Measurements from ENCODE around the gene RAB27A. TPM values are rescaled to one million over a fixed set of nuclear protein-coding genes. Genes with fewer than 3 reads are reported as not detected.

The RAB27A gene
- total and polyA plus RNA-seq, 2 of the 13 experiments (the other 11 are each of a cell fraction or from before 2014, with no cell fraction given) = 3.4 to 8.1 TPM

DNA sequence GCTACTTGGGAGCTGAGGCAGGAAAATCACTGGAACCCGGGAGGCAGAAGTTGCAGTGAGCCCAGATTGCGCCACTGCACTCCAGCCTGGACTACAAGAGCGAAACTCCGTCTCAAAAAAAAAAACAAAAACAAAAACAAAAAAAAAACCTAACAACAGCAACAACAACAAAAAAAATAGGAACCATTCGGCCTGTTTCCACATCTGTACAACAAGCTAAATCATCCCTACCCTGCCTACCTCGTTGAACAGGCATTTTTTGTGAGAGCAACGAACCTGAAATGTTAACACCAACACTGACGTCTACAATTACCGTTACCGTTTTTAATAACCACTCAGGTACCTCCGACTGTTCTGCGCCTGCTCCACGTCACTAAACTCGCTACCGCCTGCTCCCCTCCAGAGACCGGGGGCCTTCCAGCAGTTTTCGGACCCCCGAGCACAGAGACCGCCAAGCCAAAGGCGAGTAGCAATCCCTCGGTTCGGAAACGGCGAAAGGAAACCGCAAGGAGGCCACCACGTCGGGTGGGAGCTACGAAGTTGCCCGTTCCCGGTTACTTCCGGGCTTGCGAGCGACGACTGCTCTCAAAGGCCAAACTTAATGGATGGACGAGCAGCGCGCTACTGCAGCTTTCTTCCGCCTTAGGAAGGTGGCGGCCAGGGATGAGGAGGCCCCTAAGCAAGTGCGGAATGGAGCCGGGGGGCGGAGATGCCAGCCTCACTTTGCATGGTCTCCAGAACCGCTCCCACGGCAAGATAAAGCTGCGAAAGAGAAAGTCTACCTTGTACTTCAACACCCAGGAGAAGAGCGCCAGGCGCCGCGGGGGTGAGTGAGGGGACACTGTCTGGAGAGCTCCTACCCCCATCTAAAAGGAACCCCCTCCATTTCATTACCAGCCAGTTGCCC is 29.2 kb upstream of the RAB27A start, which contains the start of the genes PIGB and PIGBOS1 (continued):
- TF ChIP-seq PHF8 (CRISPR knock-in tag; IDR thresholded peaks at IDR 0.05) (peak; percentile 92), SP140L (CRISPR knock-in tag; IDR thresholded peaks at IDR 0.05; ENCODE audit: borderline replicate concordance) (no peak), NONO (IDR thresholded peaks at IDR 0.05) (no peak), NONO (CRISPR knock-in tag; conservative IDR thresholded peaks at IDR 0.05) (peak; percentile 93), TCF7L2 (IDR thresholded peaks at IDR 0.05; ENCODE audit: low read depth, low read length) (no peak), REL (CRISPR knock-in tag; conservative IDR thresholded peaks at IDR 0.05) (no peak), ZNF775 (CRISPR knock-in tag; IDR thresholded peaks at IDR 0.05; ENCODE audit: borderline replicate concordance) (peak; percentile 60; the same call in 1 of the 2 replicates), ZNF589 (CRISPR knock-in tag; conservative IDR thresholded peaks at IDR 0.05) (peak; percentile 60), SATB2 (CRISPR knock-in tag; IDR thresholded peaks at IDR 0.05) (no peak), RORA (CRISPR knock-in tag; IDR thresholded peaks at IDR 0.05) (no peak), ZMAT3 (CRISPR knock-in tag; conservative IDR thresholded peaks at IDR 0.05) (peak; percentile 76; the same call in 1 of the 2 replicates), ZNF224 (CRISPR knock-in tag; IDR thresholded peaks at IDR 0.05) (0 out of 2 replicates have a peak, but pooled peaks have one; percentile 59)
- TF ChIP-seq, protein P1, sequence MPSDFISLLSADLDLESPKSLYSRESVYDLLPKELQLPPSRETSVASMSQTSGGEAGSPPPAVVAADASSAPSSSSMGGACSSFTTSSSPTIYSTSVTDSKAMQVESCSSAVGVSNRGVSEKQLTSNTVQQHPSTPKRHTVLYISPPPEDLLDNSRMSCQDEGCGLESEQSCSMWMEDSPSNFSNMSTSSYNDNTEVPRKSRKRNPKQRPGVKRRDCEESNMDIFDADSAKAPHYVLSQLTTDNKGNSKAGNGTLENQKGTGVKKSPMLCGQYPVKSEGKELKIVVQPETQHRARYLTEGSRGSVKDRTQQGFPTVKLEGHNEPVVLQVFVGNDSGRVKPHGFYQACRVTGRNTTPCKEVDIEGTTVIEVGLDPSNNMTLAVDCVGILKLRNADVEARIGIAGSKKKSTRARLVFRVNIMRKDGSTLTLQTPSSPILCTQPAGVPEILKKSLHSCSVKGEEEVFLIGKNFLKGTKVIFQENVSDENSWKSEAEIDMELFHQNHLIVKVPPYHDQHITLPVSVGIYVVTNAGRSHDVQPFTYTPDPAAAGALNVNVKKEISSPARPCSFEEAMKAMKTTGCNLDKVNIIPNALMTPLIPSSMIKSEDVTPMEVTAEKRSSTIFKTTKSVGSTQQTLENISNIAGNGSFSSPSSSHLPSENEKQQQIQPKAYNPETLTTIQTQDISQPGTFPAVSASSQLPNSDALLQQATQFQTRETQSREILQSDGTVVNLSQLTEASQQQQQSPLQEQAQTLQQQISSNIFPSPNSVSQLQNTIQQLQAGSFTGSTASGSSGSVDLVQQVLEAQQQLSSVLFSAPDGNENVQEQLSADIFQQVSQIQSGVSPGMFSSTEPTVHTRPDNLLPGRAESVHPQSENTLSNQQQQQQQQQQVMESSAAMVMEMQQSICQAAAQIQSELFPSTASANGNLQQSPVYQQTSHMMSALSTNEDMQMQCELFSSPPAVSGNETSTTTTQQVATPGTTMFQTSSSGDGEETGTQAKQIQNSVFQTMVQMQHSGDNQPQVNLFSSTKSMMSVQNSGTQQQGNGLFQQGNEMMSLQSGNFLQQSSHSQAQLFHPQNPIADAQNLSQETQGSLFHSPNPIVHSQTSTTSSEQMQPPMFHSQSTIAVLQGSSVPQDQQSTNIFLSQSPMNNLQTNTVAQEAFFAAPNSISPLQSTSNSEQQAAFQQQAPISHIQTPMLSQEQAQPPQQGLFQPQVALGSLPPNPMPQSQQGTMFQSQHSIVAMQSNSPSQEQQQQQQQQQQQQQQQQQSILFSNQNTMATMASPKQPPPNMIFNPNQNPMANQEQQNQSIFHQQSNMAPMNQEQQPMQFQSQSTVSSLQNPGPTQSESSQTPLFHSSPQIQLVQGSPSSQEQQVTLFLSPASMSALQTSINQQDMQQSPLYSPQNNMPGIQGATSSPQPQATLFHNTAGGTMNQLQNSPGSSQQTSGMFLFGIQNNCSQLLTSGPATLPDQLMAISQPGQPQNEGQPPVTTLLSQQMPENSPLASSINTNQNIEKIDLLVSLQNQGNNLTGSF (CRISPR knock-in tag; IDR thresholded peaks at IDR 0.05) = no peak
- TF ChIP-seq, protein P2, sequence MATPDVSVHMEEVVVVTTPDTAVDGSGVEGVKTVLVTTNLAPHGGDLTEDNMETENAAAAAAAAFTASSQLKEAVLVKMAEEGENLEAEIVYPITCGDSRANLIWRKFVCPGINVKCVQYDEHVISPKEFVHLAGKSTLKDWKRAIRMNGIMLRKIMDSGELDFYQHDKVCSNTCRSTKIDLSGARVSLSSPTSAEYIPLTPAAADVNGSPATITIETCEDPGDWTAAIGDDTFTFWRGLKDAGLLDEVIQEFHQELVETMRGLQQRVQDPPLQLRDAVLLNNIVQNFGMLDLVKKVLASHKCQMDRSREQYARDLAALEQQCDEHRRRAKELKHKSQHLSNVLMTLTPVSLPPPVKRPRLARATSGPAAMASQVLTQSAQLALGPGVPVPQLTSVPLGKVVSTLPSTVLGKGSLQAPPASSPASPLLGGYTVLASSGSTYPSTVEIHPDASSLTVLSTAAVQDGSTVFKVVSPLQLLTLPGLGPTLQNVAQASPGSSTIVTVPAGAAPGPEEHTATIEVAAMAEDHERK (CRISPR knock-in tag; IDR thresholded peaks at IDR 0.05; ENCODE audit: low read depth) = no peak
- TF ChIP-seq, protein P3, sequence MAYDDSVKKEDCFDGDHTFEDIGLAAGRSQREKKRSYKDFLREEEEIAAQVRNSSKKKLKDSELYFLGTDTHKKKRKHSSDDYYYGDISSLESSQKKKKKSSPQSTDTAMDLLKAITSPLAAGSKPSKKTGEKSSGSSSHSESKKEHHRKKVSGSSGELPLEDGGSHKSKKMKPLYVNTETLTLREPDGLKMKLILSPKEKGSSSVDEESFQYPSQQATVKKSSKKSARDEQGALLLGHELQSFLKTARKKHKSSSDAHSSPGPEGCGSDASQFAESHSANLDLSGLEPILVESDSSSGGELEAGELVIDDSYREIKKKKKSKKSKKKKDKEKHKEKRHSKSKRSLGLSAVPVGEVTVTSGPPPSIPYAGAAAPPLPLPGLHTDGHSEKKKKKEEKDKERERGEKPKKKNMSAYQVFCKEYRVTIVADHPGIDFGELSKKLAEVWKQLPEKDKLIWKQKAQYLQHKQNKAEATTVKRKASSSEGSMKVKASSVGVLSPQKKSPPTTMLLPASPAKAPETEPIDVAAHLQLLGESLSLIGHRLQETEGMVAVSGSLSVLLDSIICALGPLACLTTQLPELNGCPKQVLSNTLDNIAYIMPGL (CRISPR knock-in tag; IDR thresholded peaks at IDR 0.05; ENCODE audit: borderline replicate concordance in 1 of 2, low read depth in 1 of 2) = peak; percentile 92 to 94
- TF ChIP-seq, protein P4, sequence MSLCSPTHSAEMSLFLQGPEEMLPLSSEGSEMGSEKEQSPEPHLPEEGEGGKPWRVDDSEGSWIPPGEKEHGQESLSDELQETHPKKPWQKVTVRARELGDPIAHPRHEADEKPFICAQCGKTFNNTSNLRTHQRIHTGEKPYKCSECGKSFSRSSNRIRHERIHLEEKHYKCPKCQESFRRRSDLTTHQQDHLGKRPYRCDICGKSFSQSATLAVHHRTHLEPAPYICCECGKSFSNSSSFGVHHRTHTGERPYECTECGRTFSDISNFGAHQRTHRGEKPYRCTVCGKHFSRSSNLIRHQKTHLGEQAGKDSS (CRISPR knock-in tag; IDR thresholded peaks at IDR 0.05; ENCODE audit: borderline replicate concordance, low read depth) = peak; percentile 85; the same call in 1 of the 2 replicates
